ENCODE measurements around the gene RAB6B. TPM values are rescaled to one million over a fixed set of nuclear protein-coding genes. Genes with fewer than 3 reads are reported as not detected.
A peak's percentile ranks its signal among the peaks of the same experiment; 100 is the strongest.

The RAB6B gene
- total RNA-seq, 1 donor from 2014 or later: 21.2 TPM

- Mint-ChIP-seq H3K27ac (no peak overlapping the region), H3K36me3 (no peaks in the 10 kb centered on the region), H3K9me3 (no peaks in the 10 kb centered on the region), H3K4me1 (ENCODE audit: unreplicated experiment) (peaks cover 9% of the 10 kb centered on the region), H3K4me3 (no peak overlapping the region), H3K27me3 (peaks cover 21% of the 10 kb centered on the region)
- DNase-seq (ENCODE audit: extremely low spot score, unreplicated experiment): no peak
- TF ChIP-seq, protein P1, sequence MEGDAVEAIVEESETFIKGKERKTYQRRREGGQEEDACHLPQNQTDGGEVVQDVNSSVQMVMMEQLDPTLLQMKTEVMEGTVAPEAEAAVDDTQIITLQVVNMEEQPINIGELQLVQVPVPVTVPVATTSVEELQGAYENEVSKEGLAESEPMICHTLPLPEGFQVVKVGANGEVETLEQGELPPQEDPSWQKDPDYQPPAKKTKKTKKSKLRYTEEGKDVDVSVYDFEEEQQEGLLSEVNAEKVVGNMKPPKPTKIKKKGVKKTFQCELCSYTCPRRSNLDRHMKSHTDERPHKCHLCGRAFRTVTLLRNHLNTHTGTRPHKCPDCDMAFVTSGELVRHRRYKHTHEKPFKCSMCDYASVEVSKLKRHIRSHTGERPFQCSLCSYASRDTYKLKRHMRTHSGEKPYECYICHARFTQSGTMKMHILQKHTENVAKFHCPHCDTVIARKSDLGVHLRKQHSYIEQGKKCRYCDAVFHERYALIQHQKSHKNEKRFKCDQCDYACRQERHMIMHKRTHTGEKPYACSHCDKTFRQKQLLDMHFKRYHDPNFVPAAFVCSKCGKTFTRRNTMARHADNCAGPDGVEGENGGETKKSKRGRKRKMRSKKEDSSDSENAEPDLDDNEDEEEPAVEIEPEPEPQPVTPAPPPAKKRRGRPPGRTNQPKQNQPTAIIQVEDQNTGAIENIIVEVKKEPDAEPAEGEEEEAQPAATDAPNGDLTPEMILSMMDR (conservative IDR thresholded peaks at IDR 0.05): no peak
Measured at GRCh38 chr3:133924041-133924440, 28.4 kb upstream of the RAB6B start.

DNA sequence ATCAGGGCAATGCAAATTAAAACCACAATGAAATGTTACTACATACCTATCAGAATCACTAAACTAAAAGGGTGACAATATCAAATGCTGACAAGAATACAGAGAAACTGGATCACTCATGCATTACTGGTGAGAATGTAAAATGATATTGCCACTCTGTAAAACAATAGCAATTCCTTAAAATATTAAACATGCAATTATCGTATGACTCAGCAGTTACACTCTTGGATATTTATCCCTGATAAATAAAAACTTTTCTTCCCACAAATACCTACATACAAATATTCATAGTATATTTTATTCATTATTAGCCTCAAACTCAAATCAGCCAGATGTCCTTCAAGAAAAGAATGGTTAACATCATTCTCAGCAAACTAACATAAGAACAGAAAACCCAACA, 25.9 kb upstream of the RAB6B start:
- no peaks in the 10 kb centered on the region for H3K9me3 Mint-ChIP-seq
- no peak overlapping the region for H3K4me3 Mint-ChIP-seq
- peaks cover 8% of the 10 kb centered on the region for H3K27me3 Mint-ChIP-seq
- H3K36me3 Mint-ChIP-seq: no peaks in the 10 kb centered on the region
- no peak overlapping the region for H3K27ac Mint-ChIP-seq
- no peaks in the 10 kb centered on the region for H3K4me1 Mint-ChIP-seq (ENCODE audit: unreplicated experiment)
- DNase-seq (ENCODE audit: extremely low spot score, unreplicated experiment): no peak
- TF ChIP-seq, protein P1 (conservative IDR thresholded peaks at IDR 0.05): no peak

DNA sequence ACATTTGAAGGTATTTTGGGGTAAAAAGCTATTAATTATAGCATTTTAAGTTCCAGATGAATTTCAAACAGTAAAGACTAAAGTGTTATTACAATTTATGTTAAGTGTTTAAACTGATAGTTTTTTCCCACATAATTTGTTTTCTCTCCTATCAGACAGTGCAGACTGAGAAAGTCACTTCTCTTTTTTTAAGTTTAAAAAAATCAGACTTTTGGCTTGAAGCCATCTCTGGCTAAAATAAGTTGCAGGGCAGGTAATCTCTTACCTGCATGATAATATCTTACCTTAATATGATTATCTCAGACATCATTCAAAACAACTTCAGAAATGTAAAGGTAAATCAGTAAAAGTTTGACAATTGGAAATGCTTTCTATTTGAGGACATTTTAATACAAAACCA, 21.5 kb upstream of the RAB6B start:
- peaks cover 4% of the 10 kb centered on the region for H3K4me1 Mint-ChIP-seq (ENCODE audit: unreplicated experiment)
- H3K4me3 Mint-ChIP-seq: no peak overlapping the region
- TF ChIP-seq, protein P1 (conservative IDR thresholded peaks at IDR 0.05): no peak
- peaks cover 5% of the 10 kb centered on the region for H3K27me3 Mint-ChIP-seq
- H3K9me3 Mint-ChIP-seq: no peaks in the 10 kb centered on the region
- H3K27ac Mint-ChIP-seq: no peak overlapping the region
- DNase-seq (ENCODE audit: extremely low spot score, unreplicated experiment): no peak
- no peaks in the 10 kb centered on the region for H3K36me3 Mint-ChIP-seq

DNA sequence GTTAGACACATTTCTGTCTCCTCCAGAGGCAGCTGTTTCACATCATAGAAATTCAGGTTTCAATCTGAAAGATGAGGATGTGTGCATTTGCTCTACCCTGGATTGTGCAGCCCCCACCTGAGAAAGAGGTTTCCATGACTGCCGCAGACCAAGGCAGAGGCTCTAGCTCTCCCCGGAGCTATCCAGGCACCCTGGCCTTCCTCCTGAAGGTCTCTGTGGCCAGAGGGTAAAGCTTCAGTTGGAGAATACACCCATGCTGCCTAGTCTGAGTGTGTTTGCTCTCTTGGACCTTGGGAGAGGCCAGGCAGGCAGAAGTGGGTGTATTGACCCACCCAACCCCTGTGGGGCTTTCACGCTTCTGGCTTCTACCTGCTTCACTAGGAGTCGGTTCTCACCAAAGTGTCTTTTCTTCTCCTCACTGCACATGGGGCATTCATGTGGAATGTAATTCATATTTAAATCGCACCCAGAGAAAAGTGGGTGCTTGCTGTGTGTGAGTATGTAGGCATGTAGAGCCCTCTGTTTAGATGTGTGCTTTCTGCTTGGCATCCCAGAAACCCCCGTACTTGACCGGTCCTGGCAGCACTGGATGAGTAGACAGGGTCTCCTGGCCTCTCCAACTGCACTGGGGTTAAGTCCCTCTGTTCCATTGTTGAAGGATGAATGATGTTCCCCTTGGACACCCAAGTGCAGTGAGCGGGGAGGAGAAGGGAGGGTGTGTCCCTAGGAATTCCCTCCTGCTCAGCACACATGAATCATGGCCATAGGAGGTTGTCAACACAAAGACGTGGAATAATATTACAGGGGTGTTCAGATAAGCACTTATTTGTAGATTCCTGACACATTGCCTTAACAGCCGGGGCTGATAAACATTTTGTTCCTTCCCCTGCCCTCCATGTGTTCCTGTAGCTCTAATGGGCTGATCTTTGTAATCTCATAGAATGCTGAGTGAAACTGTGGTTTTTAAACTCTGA, 20.3 kb upstream of the RAB6B start:
- H3K4me1 Mint-ChIP-seq (ENCODE audit: unreplicated experiment): peaks cover 4% of the 10 kb centered on the region
- DNase-seq (ENCODE audit: extremely low spot score, unreplicated experiment): no peak
- H3K9me3 Mint-ChIP-seq: no peaks in the 10 kb centered on the region
- no peaks in the 10 kb centered on the region for H3K36me3 Mint-ChIP-seq
- H3K4me3 Mint-ChIP-seq: peak overlapping the region; percentile 8
- H3K27ac Mint-ChIP-seq: peak overlapping the region; percentile 27
- H3K27me3 Mint-ChIP-seq: peaks cover 5% of the 10 kb centered on the region
- TF ChIP-seq, protein P1 (conservative IDR thresholded peaks at IDR 0.05): no peak

DNA sequence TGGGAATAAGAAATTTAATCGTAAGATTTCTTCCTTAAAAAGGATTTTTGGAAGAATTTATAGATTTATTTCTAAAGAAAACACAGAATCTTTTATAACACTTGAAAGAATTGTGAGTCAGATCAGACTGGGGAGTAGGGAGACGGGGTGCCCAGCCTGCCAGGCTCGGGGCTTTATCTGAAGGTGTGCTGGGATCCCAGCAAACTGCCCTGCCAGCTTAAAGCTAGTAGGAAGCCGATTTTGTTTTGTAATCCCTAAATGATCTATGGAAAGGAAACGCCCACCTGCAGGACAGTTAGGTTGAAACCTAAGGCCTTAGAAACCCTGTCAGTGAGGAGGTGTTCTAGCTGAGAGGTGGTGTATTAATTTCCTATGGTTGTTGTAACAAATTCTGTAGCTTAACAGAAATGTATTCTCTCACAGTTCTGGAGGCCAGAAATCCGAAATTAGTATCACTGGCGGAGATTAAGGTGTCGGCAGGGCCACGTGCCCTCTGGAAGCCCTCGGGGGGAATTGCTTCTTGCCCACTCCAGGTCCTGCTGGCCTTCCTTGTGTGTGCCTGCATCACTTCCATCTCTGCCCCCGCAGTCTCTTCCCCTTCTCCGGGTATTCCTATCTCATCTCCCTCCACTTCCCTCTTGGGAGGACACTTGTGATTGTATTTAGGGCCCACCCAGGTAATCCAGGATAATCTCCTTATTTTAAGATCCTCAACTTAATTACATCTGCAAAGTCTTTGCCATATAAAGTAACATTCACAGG, 19.3 kb upstream of the RAB6B start:
- H3K9me3 Mint-ChIP-seq: no peaks in the 10 kb centered on the region
- H3K27me3 Mint-ChIP-seq: peaks cover 5% of the 10 kb centered on the region
- H3K4me3 Mint-ChIP-seq: no peak overlapping the region
- H3K36me3 Mint-ChIP-seq: no peaks in the 10 kb centered on the region
- DNase-seq (ENCODE audit: extremely low spot score, unreplicated experiment): no peak
- H3K27ac Mint-ChIP-seq: no peak overlapping the region
- peaks cover 4% of the 10 kb centered on the region for H3K4me1 Mint-ChIP-seq (ENCODE audit: unreplicated experiment)
- TF ChIP-seq, protein P1 (conservative IDR thresholded peaks at IDR 0.05): no peak
